Activated CD4-positive, alpha-beta T cell treated with anti-CD3 and anti-CD28 coated beads, Interleukin-2, amount 10 ng/mL, durations not matched to agents 7 days and 5 days (primary cell): Measurements from ENCODE around the gene GPR173. TPM values are rescaled to one million over a fixed set of nuclear protein-coding genes. Genes with fewer than 3 reads are reported as not detected.

ENCODE experiments used
- CTCF ChIA-PET: fragments of 350-600 bp; sonication (Branson Sonifier 250); formaldehyde crosslinking; loops from one replicate; lab custom pipeline; 2021; ENCODE audit warnings: antibody characterized with exemption; lab: Charles Lee
- POLR2A ChIA-PET: fragments of 350-600 bp; sonication (Branson Sonifier 250); formaldehyde crosslinking; loops from one replicate; lab custom pipeline; 2021; ENCODE audit warnings: antibody characterized with exemption; lab: Charles Lee
- DNase-seq: peaks from one replicate; pipeline ENCODE4 v3.0.0-alpha.2; 2020
- H3K27ac Mint-ChIP-seq: one replicate; pipeline ENCODE4 v1.8.0; 2021; ENCODE audit warnings: mild to moderate bottlenecking, moderate library complexity, mixed read lengths
- H3K27me3 Mint-ChIP-seq: one replicate; pipeline ENCODE4 v1.8.0; 2021; ENCODE audit warnings: mixed read lengths
- H3K36me3 Mint-ChIP-seq: one replicate; pipeline ENCODE4 v1.8.0; 2021; ENCODE audit warnings: low read depth, mixed read lengths
- H3K4me1 Mint-ChIP-seq: one replicate; pipeline ENCODE4 v1.8.0; 2021; ENCODE audit warnings: mixed read lengths
- H3K4me3 Mint-ChIP-seq: one replicate; pipeline ENCODE4 v1.8.0; 2021; ENCODE audit warnings: mild to moderate bottlenecking, moderate library complexity, mixed read lengths
- H3K9me3 Mint-ChIP-seq: one replicate; pipeline ENCODE4 v1.8.0; 2021; ENCODE audit warnings: mixed read lengths
- total RNA-seq, 2 experiments: library from RNA; stranded (reverse); gene quantifications; one replicate each; pipeline ENCODE4 v1.2.3, GENCODE V29; 2021

GPR173 gene
- total RNA-seq, 2 experiments from 2014 or later: not detected

GRCh38 chrX:53075011-53075410 is 26.4 kb downstream of the GPR173 start:
- H3K4me3 Mint-ChIP-seq: no peak overlapping the region
- ChIA-PET POLR2A (no interaction called here), CTCF (no interaction called here)
- H3K27me3 Mint-ChIP-seq: peaks cover 2% of the 10 kb centered on the region
- H3K4me1 Mint-ChIP-seq: peaks cover 20% of the 10 kb centered on the region
- no peaks in the 10 kb centered on the region for H3K9me3 Mint-ChIP-seq
- DNase-seq: no peak
- no peak overlapping the region for H3K27ac Mint-ChIP-seq
- no peaks in the 10 kb centered on the region for H3K36me3 Mint-ChIP-seq

- H3K4me1 Mint-ChIP-seq: peaks cover 23% of the 10 kb centered on the region
- ChIA-PET CTCF (interaction anchor here (1.3 kb wide), 1 partner anchor 12 kb away, joined by 4 read pairs; no protein-coding TSS in a partner anchor), POLR2A (no interaction called here)
- no peak overlapping the region for H3K4me3 Mint-ChIP-seq
- H3K27ac Mint-ChIP-seq: no peak overlapping the region
- H3K36me3 Mint-ChIP-seq: no peaks in the 10 kb centered on the region
- no peak for DNase-seq
- no peaks in the 10 kb centered on the region for H3K27me3 Mint-ChIP-seq
- H3K9me3 Mint-ChIP-seq: no peaks in the 10 kb centered on the region
Measured at GRCh38 chrX:53076671-53077070, 28.1 kb downstream of the GPR173 start.

GRCh38 chrX:53077207-53078197 is 28.9 kb downstream of the GPR173 start:
- Mint-ChIP-seq H3K27me3 (no peaks in the 10 kb centered on the region), H3K9me3 (no peaks in the 10 kb centered on the region), H3K27ac (no peak overlapping the region), H3K36me3 (no peaks in the 10 kb centered on the region), H3K4me1 (peaks cover 16% of the 10 kb centered on the region), H3K4me3 (no peak overlapping the region)
- DNase-seq: no peak
- ChIA-PET CTCF (interaction anchor here (1.3 kb wide), 1 partner anchor 11 kb away, joined by 4 read pairs; no protein-coding TSS in a partner anchor), POLR2A (no interaction called here)

- H3K36me3 Mint-ChIP-seq: no peaks in the 10 kb centered on the region
- POLR2A ChIA-PET: no interaction called here
- no peak overlapping the region for H3K4me3 Mint-ChIP-seq
- no peaks in the 10 kb centered on the region for H3K27me3 Mint-ChIP-seq
- peaks cover 24% of the 10 kb centered on the region for H3K4me1 Mint-ChIP-seq
- H3K9me3 Mint-ChIP-seq: no peaks in the 10 kb centered on the region
- CTCF ChIA-PET: interaction anchor here (0.5 kb wide), 1 partner anchor 158 kb away, joined by 3 read pairs; no protein-coding TSS in a partner anchor
- H3K27ac Mint-ChIP-seq: no peak overlapping the region
- no peak for DNase-seq
Measured at GRCh38 chrX:53078943-53079342, 30.4 kb downstream of the GPR173 start.

GRCh38 chrX:53080628-53081580 is 32.3 kb downstream of the GPR173 start:
- no peak for DNase-seq
- Mint-ChIP-seq H3K4me1 (peaks cover 29% of the 10 kb centered on the region), H3K36me3 (peaks cover 13% of the 10 kb centered on the region), H3K9me3 (no peaks in the 10 kb centered on the region), H3K27ac (peak overlapping the region; percentile 94), H3K27me3 (no peaks in the 10 kb centered on the region), H3K4me3 (peak overlapping the region; percentile 74)
- CTCF ChIA-PET: no interaction called here
- POLR2A ChIA-PET: no interaction called here

GRCh38 chrX:53081925-53082772 is 33.6 kb downstream of the GPR173 start, which contains the start of gene TSPYL2:
Gene TSPYL2 (plus strand): TSS chrX:53082367. CDS start chrX:53082499, 132 bp downstream.
- DNase-seq: peak; percentile 92
- ChIA-PET CTCF (interaction anchor here (1.0 kb wide), 1 partner anchor 12 kb away, joined by 3 read pairs; no protein-coding TSS in a partner anchor), POLR2A (no interaction called here)
- Mint-ChIP-seq H3K27ac (peak within 1 kb of the TSS; percentile 96), H3K9me3 (no peaks in the 10 kb centered on the region), H3K36me3 (peaks cover 17% of the 10 kb centered on the region), H3K4me1 (peaks cover 35% of the 10 kb centered on the region), H3K27me3 (no peaks in the 10 kb centered on the region), H3K4me3 (peak within 1 kb of the TSS; percentile 82)

GRCh38 chrX:53082773-53083616 is 34.4 kb downstream of the GPR173 start:
- peak overlapping the region; percentile 89 for H3K27ac Mint-ChIP-seq
- H3K4me1 Mint-ChIP-seq: peaks cover 42% of the 10 kb centered on the region
- no peaks in the 10 kb centered on the region for H3K9me3 Mint-ChIP-seq
- no peak for DNase-seq
- ChIA-PET POLR2A (no interaction called here), CTCF (interaction anchor here (1.0 kb wide), 1 partner anchor 12 kb away, joined by 3 read pairs; no protein-coding TSS in a partner anchor)
- peak overlapping the region; percentile 82 for H3K4me3 Mint-ChIP-seq
- H3K27me3 Mint-ChIP-seq: no peaks in the 10 kb centered on the region
- peaks cover 17% of the 10 kb centered on the region for H3K36me3 Mint-ChIP-seq

GRCh38 chrX:53084043-53084570 is 35.5 kb downstream of the GPR173 start:
- no peaks in the 10 kb centered on the region for H3K27me3 Mint-ChIP-seq
- H3K36me3 Mint-ChIP-seq: peaks cover 17% of the 10 kb centered on the region
- peaks cover 51% of the 10 kb centered on the region for H3K4me1 Mint-ChIP-seq
- DNase-seq: no peak
- no peak overlapping the region for H3K4me3 Mint-ChIP-seq
- ChIA-PET POLR2A (no interaction called here), CTCF (no interaction called here)
- H3K9me3 Mint-ChIP-seq: no peaks in the 10 kb centered on the region
- no peak overlapping the region for H3K27ac Mint-ChIP-seq

- ChIA-PET CTCF (no interaction called here), POLR2A (no interaction called here)
- no peak for DNase-seq
- Mint-ChIP-seq H3K27me3 (no peaks in the 10 kb centered on the region), H3K4me3 (no peak overlapping the region), H3K36me3 (peaks cover 17% of the 10 kb centered on the region), H3K27ac (no peak overlapping the region), H3K9me3 (no peaks in the 10 kb centered on the region), H3K4me1 (peaks cover 54% of the 10 kb centered on the region)
Measured at GRCh38 chrX:53084863-53085262, 36.3 kb downstream of the GPR173 start.

GRCh38 chrX:53085661-53086229 is 37.2 kb downstream of the GPR173 start:
- Mint-ChIP-seq H3K36me3 (peaks cover 17% of the 10 kb centered on the region), H3K27me3 (no peaks in the 10 kb centered on the region), H3K4me1 (peaks cover 51% of the 10 kb centered on the region), H3K27ac (no peak overlapping the region), H3K4me3 (no peak overlapping the region), H3K9me3 (no peaks in the 10 kb centered on the region)
- DNase-seq: no peak
- CTCF ChIA-PET: no interaction called here
- POLR2A ChIA-PET: no interaction called here

- ChIA-PET CTCF (no interaction called here), POLR2A (no interaction called here)
- DNase-seq: no peak
- H3K27me3 Mint-ChIP-seq: no peaks in the 10 kb centered on the region
- no peak overlapping the region for H3K27ac Mint-ChIP-seq
- no peak overlapping the region for H3K4me3 Mint-ChIP-seq
- no peaks in the 10 kb centered on the region for H3K9me3 Mint-ChIP-seq
- peaks cover 48% of the 10 kb centered on the region for H3K4me1 Mint-ChIP-seq
- H3K36me3 Mint-ChIP-seq: peaks cover 17% of the 10 kb centered on the region
Measured at GRCh38 chrX:53086464-53086863, 37.9 kb downstream of the GPR173 start.
